Measurements from ENCODE around the gene IRF2.

- TF ChIP-seq CTCF (IDR thresholded peaks at IDR 0.05) (no peak), POLR2AphosphoS5 (IDR thresholded peaks at IDR 0.05) (no peak)
Measured at GRCh38 chr4:184350213-184350817, 124.0 kb downstream of the IRF2 start.

All from suprapubic skin (tissue), 3 donors.